ENCODE measurements around the gene SPG21.

Gene SPG21

DNA sequence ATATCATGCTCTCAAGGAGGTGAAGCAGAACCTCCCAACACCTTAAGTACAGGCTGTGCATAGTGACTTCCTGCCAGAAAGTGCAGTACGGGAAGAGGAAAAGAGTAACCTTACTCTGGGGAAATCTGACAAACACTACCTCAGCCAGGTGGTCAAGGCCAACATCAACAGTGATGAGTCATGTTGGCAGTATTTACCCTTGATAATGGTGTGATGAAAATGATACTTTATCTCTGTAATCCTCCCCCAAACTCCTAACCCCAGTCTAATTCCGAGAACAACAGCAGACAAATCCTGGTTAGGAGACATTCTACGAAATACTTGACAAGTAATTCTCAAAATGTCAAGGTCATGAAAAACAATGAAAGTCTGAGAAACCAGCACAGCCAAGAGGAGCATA lies 51.5 kb downstream of the SPG21 start:
- no peak for DNase-seq (ENCODE audit: low read depth)

DNA sequence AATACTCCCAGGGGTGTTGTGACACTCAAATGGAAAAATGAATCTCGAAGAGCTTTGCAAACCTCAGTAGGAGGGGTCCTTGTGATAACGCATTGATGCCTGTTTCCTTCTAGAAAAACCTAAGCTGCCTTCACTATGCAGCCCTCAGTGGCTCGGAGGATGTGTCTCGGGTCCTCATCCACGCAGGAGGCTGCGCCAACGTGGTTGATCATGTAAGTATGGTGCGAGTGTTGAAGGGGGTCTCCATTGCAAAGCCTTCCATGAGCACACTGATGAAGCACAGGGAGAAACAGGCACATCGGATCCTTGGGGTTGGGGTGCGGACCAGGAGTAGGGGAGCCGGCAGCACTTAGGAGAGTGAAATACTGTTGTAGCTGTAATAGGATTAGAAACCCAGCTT lies 55.7 kb downstream of the SPG21 start:
- DNase-seq (ENCODE audit: low read depth), result no peak

DNA sequence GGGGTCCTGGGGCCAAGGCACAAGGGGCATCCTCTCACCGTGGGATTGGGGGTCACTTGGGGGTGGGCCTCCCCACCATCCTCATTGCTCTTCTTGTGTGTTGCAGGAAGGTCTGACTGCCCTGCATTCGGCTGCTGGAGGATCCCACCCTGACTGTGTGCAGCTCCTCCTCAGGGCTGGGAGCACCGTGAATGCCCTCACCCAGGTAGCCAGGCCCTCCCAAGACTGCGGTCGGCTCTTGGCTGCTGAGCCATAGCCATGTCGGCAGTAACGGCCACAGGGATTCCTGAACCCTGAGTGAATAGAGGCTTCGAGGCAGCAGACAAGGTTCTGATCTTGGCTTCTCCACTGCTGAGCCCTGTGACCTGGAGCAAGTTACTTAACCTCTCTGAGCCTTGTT lies 58.3 kb downstream of the SPG21 start:
- no peak for DNase-seq (ENCODE audit: low read depth)

DNA sequence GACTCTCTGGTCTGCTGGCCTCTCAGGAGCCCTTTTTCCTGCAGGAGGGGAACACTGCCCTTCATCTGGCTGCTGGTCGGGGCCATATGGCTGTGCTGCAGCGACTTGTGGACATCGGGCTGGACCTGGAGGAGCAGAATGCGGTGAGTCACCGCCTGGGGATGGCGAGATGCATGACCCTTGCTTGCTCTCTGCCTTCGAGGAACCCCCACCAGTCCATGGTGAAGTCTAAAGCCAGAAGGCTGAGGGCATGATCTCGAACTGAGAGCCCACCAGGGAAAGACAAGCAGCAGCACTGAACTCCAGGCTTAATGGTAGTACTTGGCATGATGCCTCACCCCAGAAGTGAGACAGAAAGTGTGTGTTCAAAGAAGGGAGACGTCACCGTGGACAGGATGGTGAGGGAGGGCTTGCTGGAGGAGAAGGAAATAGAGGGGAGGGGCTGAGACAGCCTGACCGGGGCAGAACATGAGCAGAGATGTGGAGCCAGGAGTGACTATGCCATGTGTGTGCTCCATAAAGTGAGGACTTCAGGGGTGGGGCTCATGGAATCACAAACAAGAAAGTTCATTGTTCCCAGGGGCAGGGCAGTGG lies 58.8 kb downstream of the SPG21 start:
- no peak for DNase-seq (ENCODE audit: low read depth)

DNA sequence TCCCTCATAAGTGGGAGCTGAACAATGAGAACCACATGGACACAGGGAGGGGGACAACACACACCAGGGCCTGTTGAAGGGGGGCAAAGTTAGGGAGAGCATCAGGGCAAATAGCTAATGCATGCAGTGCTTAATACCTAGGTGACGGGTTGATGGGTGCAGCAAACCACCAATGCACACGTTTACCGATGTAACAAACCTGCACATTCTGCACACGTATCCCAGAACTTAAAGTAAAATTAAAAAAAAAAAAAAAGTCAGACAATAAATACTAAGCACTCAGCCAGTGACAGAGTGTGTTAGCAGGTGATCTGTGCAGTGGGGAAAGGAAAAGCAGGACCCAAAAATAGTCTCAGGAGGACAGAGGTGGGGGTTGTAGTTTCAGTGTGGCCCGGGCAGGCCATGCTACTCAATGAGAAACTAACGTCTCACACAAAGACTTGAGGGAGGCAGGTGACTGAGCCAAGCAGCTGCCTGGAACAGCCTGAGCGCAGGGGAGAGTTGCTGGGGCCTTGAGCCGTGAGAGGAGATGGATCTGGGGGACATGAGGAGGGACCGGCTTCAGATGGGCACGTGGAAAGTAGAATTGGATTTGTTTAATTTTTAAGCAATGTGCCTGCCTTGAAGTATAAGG lies 59.6 kb downstream of the SPG21 start:
- DNase-seq (ENCODE audit: low read depth), result no peak

DNA sequence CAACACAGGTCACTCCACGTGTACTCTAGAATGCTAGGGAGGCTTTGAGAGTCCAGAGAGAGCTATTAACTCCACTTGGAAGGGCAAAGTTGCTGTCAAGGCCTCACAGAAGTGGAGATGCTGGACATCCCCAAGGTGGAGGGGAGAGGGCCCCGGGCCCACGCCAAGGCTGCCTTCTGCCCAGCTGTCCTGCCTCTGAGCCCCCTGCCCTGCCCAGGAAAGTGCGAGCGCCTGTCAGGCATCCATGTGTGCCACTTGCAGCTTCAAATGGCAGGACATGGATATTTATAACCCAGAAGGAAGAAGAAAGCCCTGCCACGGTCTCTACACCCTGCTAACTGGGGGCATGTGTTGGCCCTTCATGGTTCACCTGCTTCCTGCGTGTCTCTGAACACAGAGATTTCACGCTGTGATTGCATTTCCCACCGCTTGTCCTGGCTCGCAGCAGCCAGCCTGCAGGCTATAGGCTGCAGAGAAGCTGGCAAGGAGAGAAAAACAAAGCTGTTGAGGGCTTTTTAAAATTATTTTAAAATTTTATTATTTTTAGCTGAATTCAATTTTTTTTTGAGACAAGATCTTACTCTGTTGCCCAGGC lies 61.0 kb downstream of the SPG21 start:
- no peak for DNase-seq (ENCODE audit: low read depth)

DNA sequence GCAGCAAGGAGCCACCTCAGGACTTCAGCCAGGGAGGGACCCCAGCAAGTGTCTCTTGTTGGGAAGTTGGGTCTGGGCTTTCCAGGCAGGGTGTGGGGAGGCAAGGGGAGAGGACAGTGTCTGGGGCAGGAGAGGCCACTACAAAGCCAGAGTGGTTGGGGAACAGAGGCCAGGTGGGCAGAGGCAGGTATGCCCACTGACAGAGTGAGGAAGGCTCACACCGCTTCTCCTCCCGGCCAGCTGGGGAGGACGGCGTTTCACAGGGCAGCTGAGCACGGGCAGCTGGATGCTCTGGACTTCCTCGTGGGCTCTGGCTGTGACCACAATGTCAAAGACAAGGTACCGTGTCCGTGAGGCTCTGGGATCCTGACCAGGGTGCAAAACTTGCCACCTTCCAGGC lies 63.1 kb downstream of the SPG21 start:
- no peak for DNase-seq (ENCODE audit: low read depth)

DNA sequence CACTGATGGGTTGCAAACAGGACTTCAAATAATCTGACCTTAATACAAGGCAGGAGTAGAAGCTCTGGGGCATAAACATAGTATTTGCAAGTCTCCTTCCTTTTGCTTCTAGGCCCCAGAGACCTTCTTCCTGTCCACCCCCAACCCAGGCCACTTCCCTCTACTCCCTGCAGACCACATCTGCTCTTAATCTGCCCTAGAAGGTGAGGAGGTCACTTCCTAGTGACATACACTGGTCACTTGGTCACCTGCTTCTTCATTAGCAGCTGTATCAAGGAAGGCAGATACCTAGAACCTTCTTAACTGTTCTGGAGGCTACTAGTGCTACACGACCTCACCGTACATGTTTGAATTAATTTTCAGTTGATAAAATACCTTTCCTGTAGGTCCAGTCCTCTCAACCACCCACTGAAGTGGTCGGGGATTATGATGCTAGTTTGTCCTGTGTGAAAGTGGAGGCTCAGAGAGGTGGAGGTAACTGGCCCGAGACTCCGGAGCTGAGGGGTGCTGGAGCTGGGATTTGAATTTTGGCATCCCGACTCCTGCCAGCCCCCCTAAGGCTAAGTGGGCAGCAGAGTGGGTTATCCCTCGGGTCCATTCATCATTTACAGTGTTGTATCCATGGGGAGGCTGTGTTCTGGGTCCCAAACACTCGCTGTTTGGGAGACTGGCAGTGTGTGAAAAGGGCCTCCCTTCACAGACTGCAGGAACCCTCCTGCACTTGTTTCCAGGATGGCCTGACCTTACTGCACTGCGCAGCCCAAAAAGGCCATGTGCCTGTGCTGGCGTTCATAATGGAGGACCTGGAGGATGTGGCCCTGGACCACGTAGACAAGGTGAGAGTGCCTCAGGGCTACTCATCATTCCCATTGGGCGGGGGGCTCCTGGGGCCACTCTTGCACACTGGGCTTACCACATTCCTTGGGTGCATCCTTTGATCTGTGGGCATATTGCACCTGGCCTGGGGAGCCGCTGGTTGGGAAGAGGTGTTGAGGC lies 64.1 kb downstream of the SPG21 start:
- no peak for DNase-seq (ENCODE audit: low read depth)

DNA sequence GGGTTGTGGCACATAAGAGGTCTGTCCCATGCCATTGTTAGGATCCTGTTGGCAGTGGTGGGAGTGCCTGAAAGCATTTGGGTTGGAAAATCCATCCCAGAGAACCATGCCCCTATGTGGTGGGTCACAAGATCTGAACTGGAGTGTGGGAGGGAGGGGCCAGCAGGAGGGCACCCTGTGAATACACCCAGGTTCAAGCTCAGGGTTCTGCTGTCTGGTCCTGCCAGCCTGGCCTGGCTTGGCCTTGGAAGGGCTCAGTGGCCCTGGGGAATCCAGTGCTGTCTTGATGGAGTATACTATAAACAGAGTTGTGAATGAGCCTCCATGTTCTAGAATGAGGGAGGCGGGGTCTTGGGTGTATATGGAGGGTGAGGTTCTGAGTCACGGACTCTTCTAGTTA lies 66.2 kb downstream of the SPG21 start:
- DNase-seq (ENCODE audit: low read depth), result no peak

DNA sequence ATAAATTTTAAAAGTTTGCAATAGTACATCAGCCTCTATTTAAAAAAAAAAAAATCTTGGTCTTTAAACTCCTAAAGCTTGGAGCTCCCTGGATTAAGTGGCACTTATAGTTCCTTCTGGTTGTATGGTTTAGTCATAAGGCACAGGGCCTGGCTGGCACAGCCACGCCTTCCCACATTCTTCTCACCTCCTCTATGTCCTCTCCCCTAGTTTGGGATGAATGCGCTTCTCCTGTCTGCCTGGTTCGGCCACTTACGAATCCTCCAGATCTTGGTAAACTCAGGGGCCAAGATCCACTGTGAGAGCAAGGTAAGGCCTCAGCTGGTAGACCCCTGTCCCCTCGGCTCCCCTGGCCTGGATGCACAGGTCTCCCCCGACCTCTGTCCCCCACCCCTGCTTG lies 68.0 kb downstream of the SPG21 start:
- DNase-seq (ENCODE audit: low read depth), result no peak

DNA sequence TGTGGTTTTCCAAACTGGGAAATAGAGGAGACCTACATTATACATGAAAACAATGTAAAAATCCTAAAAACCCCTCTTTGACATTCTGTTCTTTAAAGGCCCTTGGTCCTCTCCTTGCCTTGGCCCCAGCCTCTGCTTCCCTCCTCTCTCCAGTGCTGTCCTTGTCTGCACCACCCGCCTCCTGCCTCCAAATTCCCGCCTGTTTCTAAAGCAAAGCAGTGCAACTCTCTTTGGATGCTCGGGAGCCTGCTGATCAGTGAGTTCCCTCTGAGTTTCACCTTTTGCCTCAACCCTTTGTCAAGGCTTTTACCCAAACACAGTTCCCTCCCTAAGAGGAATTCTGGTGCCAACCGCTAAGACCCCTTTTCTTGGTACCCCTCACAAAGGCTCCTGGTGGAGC lies 70.0 kb downstream of the SPG21 start:
- DNase-seq (ENCODE audit: low read depth), result no peak

DNA sequence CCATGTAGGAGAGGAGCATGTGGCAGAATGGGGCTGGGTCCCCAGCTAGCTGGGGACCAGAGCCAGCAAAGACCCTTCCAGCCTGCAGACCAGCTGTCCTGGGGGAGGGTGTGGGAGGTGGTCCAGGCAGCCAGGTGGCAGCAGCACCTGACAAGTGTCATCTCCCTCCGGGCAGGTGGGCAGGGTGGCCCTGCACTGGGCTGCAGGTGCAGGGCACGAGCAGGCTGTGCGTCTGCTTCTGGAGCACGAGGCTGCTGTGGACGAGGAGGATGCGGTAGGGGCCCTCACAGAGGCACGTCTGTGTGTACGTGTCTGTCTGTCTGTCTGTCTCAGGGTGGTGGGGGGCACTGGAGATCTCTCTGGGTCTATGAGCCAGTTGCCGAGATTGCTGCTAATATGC lies 72.5 kb downstream of the SPG21 start:
- DNase-seq (ENCODE audit: low read depth), result no peak

DNA sequence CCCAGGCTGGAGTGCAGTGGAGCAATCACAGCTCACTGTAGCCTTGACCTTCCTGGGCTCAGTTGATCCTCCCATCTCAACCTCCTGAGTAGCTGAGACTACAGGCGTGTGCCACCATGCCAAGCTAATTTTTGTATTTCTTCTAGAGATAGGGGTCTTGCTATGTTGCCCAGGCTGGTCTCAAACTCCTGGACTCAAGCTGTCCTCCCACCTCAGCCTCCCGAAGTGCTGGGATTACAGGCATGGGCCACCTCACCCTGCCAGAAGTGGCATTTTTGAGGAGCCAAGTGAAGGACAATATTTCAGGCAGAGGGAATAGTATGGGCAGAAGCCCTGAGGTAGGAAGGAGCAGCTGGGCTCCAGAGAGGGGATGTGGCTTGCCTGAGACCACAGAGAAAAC lies 73.3 kb downstream of the SPG21 start:
- no peak for DNase-seq (ENCODE audit: low read depth)

DNA sequence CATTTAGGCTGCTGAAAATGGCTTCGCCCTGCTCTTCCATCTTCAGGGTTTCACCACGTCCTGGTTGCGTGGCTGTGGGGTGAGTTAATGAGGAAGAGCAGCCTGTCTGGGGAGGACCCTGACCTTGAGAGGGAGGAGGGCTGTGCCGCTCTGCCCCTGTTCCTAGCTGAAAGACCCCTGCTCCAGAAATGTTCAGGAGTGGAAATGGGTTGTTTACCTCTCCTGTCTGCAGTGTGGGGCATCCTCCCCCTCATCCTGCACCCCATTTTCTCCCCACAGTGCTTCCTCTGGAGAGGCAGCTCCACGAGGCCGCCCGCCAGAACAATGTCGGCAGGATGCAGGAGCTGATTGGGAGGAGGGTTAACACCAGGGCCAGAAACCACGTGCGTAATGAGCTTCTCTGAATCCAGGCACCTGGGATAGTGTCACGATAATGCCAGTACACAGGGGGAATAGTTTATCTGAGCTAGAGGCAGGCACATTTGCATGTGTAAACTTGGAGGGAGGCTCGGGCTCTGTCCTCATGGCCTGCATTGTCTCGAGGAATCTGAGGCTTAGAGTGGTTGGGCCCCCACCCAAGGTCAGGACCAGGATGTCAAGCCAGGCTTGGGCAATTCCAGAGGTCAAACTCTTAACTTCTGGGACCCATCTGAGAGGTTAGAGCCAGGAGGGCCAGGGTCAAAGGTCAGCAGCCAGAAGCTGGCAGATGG lies 74.0 kb downstream of the SPG21 start:
- no peak for DNase-seq (ENCODE audit: low read depth)

All from activated gamma-delta T cell treated with anti-CD3 and anti-CD28 coated beads, Interleukin-2, amount 50 U/mL, for 16 hours (primary cell).